Right lobe of liver (tissue), 4 donors: ENCODE data around the gene CUEDC2.
A peak's percentile ranks its signal among the peaks of the same experiment; 100 is the strongest.

Experiments used
- CTCF ChIP-seq, 4 donors: fragments of 200-600 bp in 3 of 4; fragments of 450-650 bp in 1 of 4; IDR thresholded peaks; one replicate each; pipeline versions ENCODE4 v1.5.1 to v1.8.0; 2016 to 2022; ENCODE audit warnings: antibody characterized with exemption in 4 of 4, mild to moderate bottlenecking in 2 of 4
- POLR2A ChIP-seq: fragments of 450-650 bp; IDR thresholded peaks from one replicate; pipeline ENCODE4 v1.6.1; 2017; ENCODE audit warnings: antibody characterized with exemption, mild to moderate bottlenecking
- donor health status: DM: no; HTN: no; CAD: no.
- donor health status: DM: no; HTN: no; CAD: no.
- donor health status: DM: no; HTN: yes; CAD: no.

GRCh38 chr10:102399217-102400021 lies 33.0 kb downstream of the CUEDC2 start:
- TF ChIP-seq CTCF (IDR thresholded peaks at IDR 0.05) = peak; percentile 94 to 99 (median 96)
- peak; percentile 43 for TF ChIP-seq POLR2A
